NCI-H82 treated with DMSO at 0.1 percent for 48 hours (cell line): ENCODE data around the gene TK2.
"Not testable (repeated sequence)": the region's sequence is repeated elsewhere in the genome, so short reads cannot be mapped to it uniquely, and the experiment has no call there.

Experiments used
- DNase-seq: peaks from one replicate; lab custom pipeline; 2025; ENCODE audit not compliant: unreplicated experiment; lab: John Stamatoyannopoulos, UW

Gene TK2

GRCh38 chr16:66521252-66521713 is 28.6 kb downstream of the TK2 start:
- no peak for DNase-seq

GRCh38 chr16:66520406-66521170 is 29.3 kb downstream of the TK2 start:
- DNase-seq = no peak

GRCh38 chr16:66519482-66520373 is 30.2 kb downstream of the TK2 start:
- no peak for DNase-seq

GRCh38 chr16:66517586-66518263 is 32.2 kb downstream of the TK2 start:
- DNase-seq = no peak

GRCh38 chr16:66516808-66517585 is 32.9 kb downstream of the TK2 start:
- DNase-seq = no peak

- no peak for DNase-seq
These were observed 33.5 kb downstream of the TK2 start for GRCh38 chr16:66516509-66516807.

- no peak for DNase-seq
These were observed 34.1 kb downstream of the TK2 start for GRCh38 chr16:66515596-66516508.

- DNase-seq = not testable (repeated sequence)
These were observed 34.8 kb downstream of the TK2 start for GRCh38 chr16:66514980-66515595.

- DNase-seq = not testable (repeated sequence)
These were observed 35.5 kb downstream of the TK2 start for GRCh38 chr16:66514391-66514790.

- no peak for DNase-seq
These were observed 36.7 kb downstream of the TK2 start for GRCh38 chr16:66513111-66513723.

GRCh38 chr16:66512272-66513110 is 37.4 kb downstream of the TK2 start:
- no peak for DNase-seq

- DNase-seq = no peak
These were observed 38.2 kb downstream of the TK2 start for GRCh38 chr16:66511602-66512271.

GRCh38 chr16:66510711-66511601 is 39.0 kb downstream of the TK2 start:
- no peak for DNase-seq

- no peak for DNase-seq
These were observed 39.6 kb downstream of the TK2 start for GRCh38 chr16:66510298-66510697.

GRCh38 chr16:66509576-66509975 is 40.3 kb downstream of the TK2 start:
- no peak for DNase-seq

- no peak for DNase-seq
These were observed 40.9 kb downstream of the TK2 start for GRCh38 chr16:66508914-66509496.
